ENCODE results near the gene MAP6. TPM values are rescaled to one million over a fixed set of nuclear protein-coding genes. Genes with fewer than 3 reads are reported as not detected.

The MAP6 gene
- total and polyA plus RNA-seq, 8 donors = 0.58 to 27.2 (median 3.6) TPM

DNA sequence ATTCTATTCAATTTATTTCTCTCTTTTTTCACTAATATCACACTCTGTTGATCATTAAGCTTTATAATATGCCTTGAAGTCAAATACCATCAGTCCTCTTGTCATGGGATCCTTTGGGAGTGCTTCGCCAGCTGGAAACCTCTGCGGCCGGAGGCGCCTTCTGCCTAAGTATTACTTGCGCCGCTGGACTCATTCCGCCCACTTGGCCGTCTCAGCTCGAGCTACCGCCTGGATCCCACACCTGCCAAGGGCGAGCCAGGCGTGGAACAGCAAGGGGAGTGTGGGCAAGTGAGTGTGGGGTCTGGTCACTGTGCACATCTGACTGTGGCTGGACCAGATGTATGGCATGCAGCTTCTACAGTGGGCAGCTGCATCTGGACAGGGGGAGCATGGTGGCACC lies 9.1 kb upstream of the MAP6 start:
- WGBS, 5 donors = 84 to 93% (median 84%) methylated on average over 12 of the region's 12 CpGs
- Histone ChIP-seq H3K9me3 (peaks cover 0 to 7% (median 3%) of the 10 kb centered on the region in 4 donors), H3K36me3 (no peaks in the 10 kb centered on the region), H3K4me3 (no peak overlapping the region), H3K27me3 (peaks cover 0 to 24% (median 18%) of the 10 kb centered on the region in 3 donors), H3K4me1 (no peaks in the 10 kb centered on the region), H3K27ac (no peak overlapping the region)
- TF ChIP-seq CTCF (IDR thresholded peaks at IDR 0.05) (no peak), POLR2A (IDR thresholded peaks at IDR 0.05) (no peak), POLR2AphosphoS5 (IDR thresholded peaks at IDR 0.05) (no peak), EP300 (IDR thresholded peaks at IDR 0.05) (no peak)
- intact Hi-C loops (cut with DNase I; ENCODE audit: low total_unique reads) = no loop called here
- no peak for DNase-seq

DNA sequence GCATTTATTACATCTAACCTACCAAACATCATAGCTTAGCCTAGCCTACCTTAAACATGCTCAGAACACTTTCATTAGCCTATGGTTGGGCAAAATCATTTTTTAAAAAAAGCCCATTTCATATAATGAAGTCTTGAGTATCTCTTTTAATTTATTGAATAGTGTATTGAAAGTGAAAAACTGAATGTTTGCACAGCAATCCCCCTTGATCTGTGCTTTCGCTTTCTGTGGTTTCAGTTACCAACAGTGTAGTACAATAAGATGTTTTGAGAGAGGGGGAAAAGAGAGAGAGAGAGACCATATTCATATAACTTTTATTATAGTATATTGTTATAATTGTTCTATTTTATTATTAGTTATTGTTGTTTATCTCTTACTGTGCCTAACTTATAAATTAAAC lies 8.4 kb upstream of the MAP6 start:
- H3K4me3 ChIP-seq = no peak overlapping the region
- H3K9me3 ChIP-seq = peaks cover 0 to 7% (median 3%) of the 10 kb centered on the region in 4 donors
- no peak for DNase-seq
- no peaks in the 10 kb centered on the region for H3K4me1 ChIP-seq
- 71 to 79% (median 75%) methylated on average over 1 of the region's 1 CpG for WGBS, 5 donors
- intact Hi-C loops (cut with DNase I; ENCODE audit: low total_unique reads) = no loop called here
- no peaks in the 10 kb centered on the region for H3K36me3 ChIP-seq
- no peak for TF ChIP-seq POLR2AphosphoS5 (IDR thresholded peaks at IDR 0.05)
- peaks cover 0 to 24% (median 18%) of the 10 kb centered on the region in 3 donors for H3K27me3 ChIP-seq
- no peak overlapping the region for H3K27ac ChIP-seq

DNA sequence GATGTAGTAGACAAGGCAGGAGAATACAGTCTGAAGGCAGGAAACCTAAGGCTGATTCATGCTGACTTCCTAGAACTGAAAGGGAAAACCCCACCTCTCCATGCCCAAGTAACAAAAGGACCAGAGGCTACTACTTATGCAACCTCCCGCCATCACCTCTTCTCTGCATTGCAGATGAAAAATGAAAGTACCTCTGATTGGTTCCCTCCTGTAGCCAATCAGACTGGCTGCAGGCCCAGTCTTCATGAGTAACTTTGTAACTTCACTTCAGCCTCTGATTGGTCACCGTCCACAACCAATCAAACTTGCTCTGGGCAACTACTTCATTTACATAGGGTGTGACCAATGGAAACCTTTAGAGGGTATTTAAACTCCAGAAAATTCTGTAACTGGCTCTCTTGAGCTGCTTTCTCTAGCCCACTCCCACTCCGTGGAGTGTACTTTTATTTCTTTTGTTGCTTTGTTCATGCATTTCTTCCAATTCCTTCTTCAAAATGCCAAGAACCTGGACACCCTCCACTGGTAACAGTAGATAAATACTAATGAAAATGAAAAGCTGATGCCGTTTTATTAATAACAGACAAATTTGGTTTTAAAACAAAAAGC lies 5.2 kb upstream of the MAP6 start:
- intact Hi-C loops (cut with DNase I; ENCODE audit: low total_unique reads) = no loop called here
- H3K9me3 ChIP-seq = peaks cover 0 to 7% (median 3%) of the 10 kb centered on the region in 4 donors
- DNase-seq = no peak
- H3K4me3 ChIP-seq = no peak overlapping the region
- peaks cover 0 to 33% (median 20%) of the 10 kb centered on the region in 3 donors for H3K27me3 ChIP-seq
- TF ChIP-seq POLR2A (IDR thresholded peaks at IDR 0.05) = no peak
- TF ChIP-seq POLR2AphosphoS5 (IDR thresholded peaks at IDR 0.05) = no peak
- no peak for TF ChIP-seq EP300 (IDR thresholded peaks at IDR 0.05)
- TF ChIP-seq CTCF (IDR thresholded peaks at IDR 0.05) = no peak
- no peaks in the 10 kb centered on the region for H3K36me3 ChIP-seq
- peaks cover under 1 to 1% (median under 1%) of the 10 kb centered on the region in 4 donors for H3K4me1 ChIP-seq
- H3K27ac ChIP-seq = no peak overlapping the region
- WGBS, 5 donors = 84 to 93% (median 90%) methylated on average over 4 of the region's 4 CpGs

DNA sequence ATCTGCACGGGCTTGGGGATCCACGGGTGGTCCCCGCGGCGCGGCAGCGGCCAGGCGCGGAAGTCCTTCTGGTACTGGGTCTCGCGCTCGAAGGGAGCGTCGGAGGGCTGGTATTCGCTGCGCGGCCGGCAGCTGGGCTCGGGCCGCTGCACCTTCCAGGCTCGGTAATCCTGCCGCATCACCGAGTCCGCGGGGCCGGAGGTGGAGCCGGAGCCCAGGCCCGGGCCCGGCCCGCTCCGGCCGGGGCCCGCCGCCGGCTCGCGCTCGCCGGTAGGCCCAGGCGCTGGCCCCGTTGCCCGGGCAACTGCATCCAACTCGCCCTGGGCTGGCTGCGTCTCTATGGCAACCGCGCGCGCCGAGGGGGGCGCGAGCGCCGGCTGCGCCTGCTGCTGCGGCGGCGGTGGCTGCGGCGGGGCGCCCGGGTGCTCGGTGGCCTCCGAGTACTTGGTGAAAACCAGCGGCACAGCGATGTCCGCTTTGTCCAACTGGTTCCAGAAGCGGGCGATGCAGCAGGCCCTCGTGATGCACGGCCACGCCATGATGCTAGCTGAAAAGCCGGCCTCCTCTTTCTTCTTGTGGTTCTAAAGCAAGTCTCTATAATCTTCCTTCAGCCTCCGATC lies 897 bp downstream of the MAP6 start:
- Histone ChIP-seq H3K9me3 (no peaks in the 10 kb centered on the region), H3K36me3 (no peaks in the 10 kb centered on the region), H3K4me1 (peaks cover 21 to 24% (median 22%) of the 10 kb centered on the region in 4 donors), H3K27me3 (peaks cover 4 to 67% (median 37%) of the 10 kb centered on the region in 3 donors), H3K4me3 (peak overlapping the region; percentile 58 to 64 (median 60)), H3K27ac (peak overlapping the region; percentile 54 to 83 (median 60))
- intact Hi-C loops (cut with DNase I; ENCODE audit: low total_unique reads) = no loop called here
- no peak for TF ChIP-seq CTCF (IDR thresholded peaks at IDR 0.05)
- no peak for TF ChIP-seq POLR2A (IDR thresholded peaks at IDR 0.05)
- TF ChIP-seq POLR2AphosphoS5 (IDR thresholded peaks at IDR 0.05) = no peak
- TF ChIP-seq EP300 (IDR thresholded peaks at IDR 0.05) = no peak
- peak; percentile 33 to 85 for DNase-seq
- WGBS, 5 donors = 0 to 2% (median 1%) methylated on average over 25 to 73 of the region's 73 CpGs
